Astrocyte (in vitro differentiated cells and primary cell): ENCODE results near the gene DLK1.

ENCODE experiments used
- CTCF ChIP-seq: IDR thresholded peaks from 2 replicates; pipeline ENCODE4 v1.5.1; 2011; ENCODE audit warnings: low read depth, mild to moderate bottlenecking, inconsistent platforms, low read length, moderate library complexity; ENCODE audit not compliant: insufficient read depth
- EZH2 ChIP-seq: IDR thresholded peaks from 2 replicates; pipeline ENCODE4 v1.6.1; 2012; ENCODE audit warnings: mild to moderate bottlenecking, low read length, inconsistent platforms; ENCODE audit not compliant: insufficient read depth

GRCh38 chr14:100732766-100733100, 6.0 kb downstream of the DLK1 start:
- TF ChIP-seq CTCF (no peak), EZH2 (no peak)
